ENCODE results near the gene PDK4. TPM values are rescaled to one million over a fixed set of nuclear protein-coding genes. Genes with fewer than 3 reads are reported as not detected.

The PDK4 gene
- total and polyA plus RNA-seq, 9 of the 15 experiments (the other 6 are each of a cell fraction or from before 2014, with no cell fraction given) = 0.03 to 0.24 (median 0.08) TPM; not detected in 2

GRCh38 chr7:95537468-95537867, 58.8 kb downstream of the PDK4 start:
- Histone ChIP-seq H3K27me3 (ENCODE audit: control insufficient read depth in 2 of 2, insufficient read depth in 2 of 2, low read length in 2 of 2) (no peaks in the 10 kb centered on the region), H3K9me1 (ENCODE audit: control insufficient read depth, insufficient read depth, low read length) (no peaks in the 10 kb centered on the region), H3K27ac (ENCODE audit: extremely low read depth, low read depth, low read length) (no peak overlapping the region), H3K9me3 (replicated peaks; ENCODE audit: control insufficient read depth, insufficient read depth, low read depth, low read length) (no peaks in the 10 kb centered on the region), H3K4me3 (no peak overlapping the region), H3K36me3 (ENCODE audit: control insufficient read depth, insufficient read depth, low read length) (no peaks in the 10 kb centered on the region), H3K4me2 (ENCODE audit: insufficient read depth, low read length) (no peak overlapping the region), H2AFZ (ENCODE audit: low read depth, low read length) (no peak overlapping the region), H3K4me1 (replicated peaks in 1 of 2; ENCODE audit: control insufficient read depth in 2 of 2, insufficient read depth in 2 of 2, low read length in 2 of 2) (no peaks in the 10 kb centered on the region), H3K9ac (ENCODE audit: insufficient read depth in 1 of 2, low read depth in 2 of 2, low read length in 2 of 2) (no peak overlapping the region), H3K79me2 (ENCODE audit: control insufficient read depth, insufficient read depth, low read length) (no peaks in the 10 kb centered on the region), H4K20me1 (replicated peaks; ENCODE audit: control insufficient read depth, insufficient read depth, low read length) (no peaks in the 10 kb centered on the region)
- TF ChIP-seq PPARD (CRISPR knock-in tag; IDR thresholded peaks at IDR 0.05) (no peak), HNRNPH1 (optimal IDR thresholded peaks at IDR 0.05; ENCODE audit: low read depth, low read length) (no peak), GATAD2B (IDR thresholded peaks at IDR 0.05; ENCODE audit: borderline replicate concordance) (no peak), THRB (CRISPR knock-in tag; conservative IDR thresholded peaks at IDR 0.05) (no peak), ZNF133 (CRISPR knock-in tag; IDR thresholded peaks at IDR 0.05) (no peak), TAF7 (tag; IDR thresholded peaks at IDR 0.05) (no peak)
- no peak for FAIRE-seq
- WGBS (ENCODE audit: insufficient coverage, low coverage, missing lambda C conversion rate) = 2% methylated on average over 2 of the region's 2 CpGs
- ATAC-seq = no peak
- in situ Hi-C loops (cut with MboI) (no loop called here), intact Hi-C loops (cut with micrococcal nuclease) (no loop called here)
- no peak for DNase-seq (ENCODE audit: extremely low read depth in 1 of 4, low spot score in 3 of 4)
- ChIA-PET POLR2A (no interaction called here), CTCF (ENCODE audit: low intra/inter-chr PET ratio) (no interaction called here)
- no TSS peak for BruUV-seq (replicated peaks)

All from K562 (cell line).